ENCODE data around the gene KIF18A. TPM values are rescaled to one million over a fixed set of nuclear protein-coding genes. Genes with fewer than 3 reads are reported as not detected.

The KIF18A gene
- total RNA-seq, 4 donors from 2014 or later = 1.7 to 9.1 (median 3.6) TPM

Small RNAs within 50 kb of the gene (small RNA-seq; reads per million reads assigned to genes)
- 0 reads per million in 4 donors for gene AC023206.1
- gene MIR610 = 0 reads per million in 4 donors

Other genes starting within 250 kb of the KIF18A start
- gene METTL15, start 232 bp upstream of the KIF18A start, total RNA-seq = 10 to 100 TPM in 3 of 4 donors, 1 to 10 TPM in 1; 5.3 to 12.2 (median 11.8) TPM